ENCODE results near the gene UQCR10.

The UQCR10 gene

DNA sequence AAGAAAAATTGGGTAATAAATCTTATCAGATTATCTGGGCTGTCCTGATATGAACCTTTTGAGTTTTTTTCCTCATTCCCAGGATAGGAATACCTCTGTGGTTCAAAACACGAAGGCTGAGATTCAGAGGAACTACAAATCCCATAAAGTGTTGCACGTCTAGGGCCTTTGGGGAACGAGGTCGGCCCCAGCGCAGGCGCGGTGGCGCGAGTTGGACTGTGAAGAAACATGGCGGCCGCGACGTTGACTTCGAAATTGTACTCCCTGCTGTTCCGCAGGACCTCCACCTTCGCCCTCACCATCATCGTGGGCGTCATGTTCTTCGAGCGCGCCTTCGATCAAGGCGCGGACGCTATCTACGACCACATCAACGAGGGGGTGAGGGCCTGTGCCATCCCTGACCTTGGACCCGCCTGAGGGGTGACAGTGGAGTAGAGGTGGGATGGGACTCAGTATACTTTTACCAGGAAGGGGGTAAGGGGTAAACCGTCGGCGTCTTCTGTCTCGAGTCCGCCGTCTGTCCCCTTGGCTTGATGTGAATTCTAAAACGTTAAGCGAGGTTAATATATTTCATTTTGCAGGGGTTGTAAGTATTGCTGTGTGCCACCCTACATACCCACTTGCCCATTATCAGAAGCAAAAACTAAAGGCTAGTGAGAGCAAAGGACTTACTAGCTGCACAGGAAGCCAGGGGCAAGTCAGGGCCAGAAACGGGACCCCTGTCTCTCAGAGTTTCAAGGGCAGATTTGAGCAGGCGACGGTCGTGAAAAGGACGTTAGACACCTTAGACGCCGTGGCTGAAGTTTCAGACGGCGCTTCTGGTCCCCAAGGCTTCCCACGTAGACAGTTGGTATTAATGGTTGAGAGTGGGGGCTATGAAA, at the start of gene UQCR10:
UQCR10 (plus strand) TSS at position 199 of the 881 bp plus-strand sequence; CDS start at position 229, 30 bp downstream.
- peak; percentile 91 for DNase-seq (ENCODE audit: low spot score)

DNA sequence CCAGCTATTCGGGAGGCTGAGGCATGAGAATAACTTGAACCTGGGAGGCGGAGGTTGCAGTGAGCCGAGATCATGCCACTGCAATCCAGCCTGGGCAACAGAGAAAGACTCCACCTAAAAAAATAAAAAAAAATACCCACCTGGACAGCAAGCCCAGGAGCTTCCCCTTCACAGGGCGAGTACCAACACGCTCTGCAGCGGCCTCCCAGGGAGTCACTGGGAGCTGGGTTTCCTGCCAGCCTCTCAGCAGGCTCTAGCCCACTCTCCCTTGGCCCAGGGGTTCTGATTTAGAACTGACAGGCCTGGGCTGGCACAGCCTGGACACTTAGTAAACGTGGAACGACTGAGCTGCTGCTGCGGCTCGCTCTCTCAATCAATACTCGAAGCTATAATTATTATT, 49.4 kb upstream of the UQCR10 start:
- DNase-seq (ENCODE audit: low spot score) = no peak

DNA sequence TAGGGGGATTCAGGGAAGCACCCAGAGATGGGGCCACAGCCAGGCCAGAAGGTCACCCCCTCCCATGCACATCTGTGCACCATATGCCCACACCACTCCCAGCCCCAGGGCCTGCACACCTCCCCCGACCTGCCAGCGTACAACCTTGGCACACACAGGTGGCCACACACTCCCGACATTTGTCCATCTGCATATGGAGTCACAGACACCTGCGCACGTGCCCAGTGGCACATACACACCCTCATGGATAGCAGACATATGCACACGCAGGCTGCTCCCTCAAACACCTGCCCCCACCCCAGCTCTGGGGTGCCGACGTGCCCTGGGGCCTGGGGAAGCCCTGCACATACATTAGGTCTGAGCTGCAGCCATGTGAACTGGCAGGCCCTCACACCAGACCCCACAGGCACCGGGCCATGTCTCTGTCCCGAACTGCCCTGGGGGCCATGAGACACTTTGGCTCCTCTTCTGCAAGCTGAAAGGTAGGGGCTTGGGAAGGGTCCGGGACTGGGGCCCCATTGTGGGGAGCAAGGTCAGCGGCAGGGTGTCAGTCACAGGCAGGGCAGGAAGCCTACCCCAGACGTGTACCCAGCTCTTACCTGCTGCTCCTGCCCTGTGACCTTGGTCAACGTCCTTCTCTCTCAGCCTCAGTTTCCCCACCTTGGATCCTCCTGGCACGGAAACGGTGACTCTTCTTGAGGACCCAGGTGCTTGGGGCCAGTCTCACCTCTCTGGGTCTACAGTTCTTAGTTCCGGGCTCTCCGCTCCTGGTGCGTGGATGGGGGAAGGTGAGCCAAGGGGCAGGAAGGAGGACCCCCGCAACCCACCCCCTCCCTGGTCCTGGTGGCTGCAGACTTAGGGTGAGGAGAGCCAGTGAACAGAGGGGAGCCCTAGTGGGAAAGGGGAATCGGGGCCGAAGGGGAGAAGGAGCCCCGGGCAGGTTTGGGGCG, 47.9 kb upstream of the UQCR10 start:
- DNase-seq (ENCODE audit: low spot score) = no peak

DNA sequence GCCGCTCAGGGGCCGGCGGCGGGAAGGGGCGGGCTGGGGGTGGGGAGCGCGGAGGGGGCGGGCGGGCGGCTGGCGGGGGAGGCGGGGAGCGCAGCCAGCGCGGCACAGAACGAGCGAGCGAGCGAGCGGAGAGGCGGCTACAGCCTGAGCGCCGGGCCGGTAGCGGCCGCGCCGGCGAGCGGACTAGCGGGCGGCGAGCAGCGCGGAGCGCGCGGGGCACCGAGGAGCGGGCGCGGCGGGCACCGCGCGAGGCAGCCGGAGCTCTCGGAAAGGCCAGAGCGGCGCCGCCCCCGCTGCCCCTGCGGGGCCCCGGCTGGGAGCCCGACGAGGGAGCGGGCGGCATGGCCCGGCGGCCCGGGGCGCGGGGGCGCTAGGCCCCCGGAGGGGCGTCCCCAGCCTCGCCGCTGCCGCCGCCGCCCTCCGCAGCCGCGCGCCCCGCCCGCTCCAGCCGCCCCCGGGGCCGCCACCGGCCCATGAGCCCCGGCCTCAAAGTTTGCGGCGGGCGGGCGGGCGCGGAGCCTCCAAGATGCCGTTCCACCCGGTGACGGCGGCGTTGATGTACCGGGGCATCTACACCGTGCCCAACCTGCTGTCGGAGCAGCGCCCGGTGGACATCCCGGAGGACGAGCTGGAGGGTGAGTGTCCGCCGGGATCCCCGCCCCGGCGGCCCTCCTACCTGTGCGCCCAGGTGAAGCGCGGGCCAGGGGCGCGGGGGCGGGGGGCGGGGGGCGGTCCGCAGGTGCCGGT, 47.1 kb upstream of the UQCR10 start, which contains the start of gene CABP7:
CABP7 (plus strand) TSS at position 105 of the 747 bp plus-strand sequence; CDS start at position 527, 422 bp downstream.
- DNase-seq (ENCODE audit: low spot score) = no peak

DNA sequence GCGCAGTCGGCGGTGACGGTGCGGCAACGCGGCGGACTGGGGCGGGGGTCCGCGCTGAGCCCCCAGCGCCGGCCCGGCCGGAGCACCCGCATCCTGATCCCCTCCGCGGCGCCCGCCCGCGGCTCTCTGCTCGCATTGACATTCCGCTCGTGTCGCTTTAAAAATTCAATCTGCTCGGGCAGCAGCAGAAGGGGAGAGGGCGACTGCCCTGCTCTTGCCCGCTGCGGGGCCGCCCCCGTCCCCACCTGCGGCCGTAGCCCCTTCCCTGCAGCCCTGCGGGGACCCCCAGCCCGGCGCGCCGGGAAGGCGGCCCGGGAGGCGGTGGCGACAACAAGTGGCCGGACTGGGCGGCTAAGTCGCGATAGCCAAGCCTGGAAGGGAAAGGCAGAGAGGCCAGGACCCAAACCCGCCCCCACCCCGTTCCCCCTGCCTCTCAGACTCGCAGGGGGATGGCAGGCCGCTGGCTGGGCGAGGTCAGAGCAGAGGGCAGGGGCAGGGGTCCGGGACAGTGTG, 46.3 kb upstream of the UQCR10 start:
- DNase-seq (ENCODE audit: low spot score) = no peak

DNA sequence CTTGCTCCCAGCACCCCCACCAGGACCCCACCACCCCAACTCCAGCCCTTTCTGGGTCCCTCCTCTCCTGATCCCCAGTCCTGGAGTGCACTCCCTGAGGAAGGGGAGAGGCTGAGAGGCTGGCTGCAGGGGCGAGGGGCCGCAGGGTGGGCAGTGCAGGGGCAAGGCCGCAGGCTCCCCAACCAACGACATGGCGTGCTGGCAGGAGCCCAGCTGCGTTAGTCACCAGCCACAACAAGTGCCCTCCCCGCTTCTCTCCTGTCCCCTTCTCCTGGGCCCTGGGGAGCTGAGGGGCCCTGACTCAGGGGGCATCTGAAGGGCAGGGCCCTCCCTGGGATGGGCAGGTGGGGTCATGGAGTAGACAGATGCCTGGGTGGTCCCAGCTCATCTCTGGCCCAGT, 45.0 kb upstream of the UQCR10 start:
- no peak for DNase-seq (ENCODE audit: low spot score)

DNA sequence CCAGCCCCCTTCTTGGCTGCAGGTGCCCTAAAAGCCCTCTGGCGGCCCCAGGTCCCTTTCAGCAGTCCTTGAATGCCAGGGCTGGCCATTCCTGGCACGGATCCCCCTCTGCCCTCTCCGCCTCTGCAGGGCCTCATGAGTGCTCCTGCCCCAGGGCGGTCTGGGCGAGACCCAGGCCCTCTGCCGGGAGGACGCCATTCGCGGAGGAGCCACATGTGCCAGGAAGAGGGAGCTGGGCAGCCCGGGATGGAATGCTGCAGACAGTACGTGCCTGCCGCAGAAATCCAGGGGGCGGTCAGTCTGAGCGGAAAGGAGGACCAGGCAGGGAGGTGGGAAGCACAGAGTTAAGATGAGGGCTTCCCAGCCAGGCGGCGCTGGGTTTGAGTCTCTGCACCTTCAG, 44.6 kb upstream of the UQCR10 start:
- no peak for DNase-seq (ENCODE audit: low spot score)

DNA sequence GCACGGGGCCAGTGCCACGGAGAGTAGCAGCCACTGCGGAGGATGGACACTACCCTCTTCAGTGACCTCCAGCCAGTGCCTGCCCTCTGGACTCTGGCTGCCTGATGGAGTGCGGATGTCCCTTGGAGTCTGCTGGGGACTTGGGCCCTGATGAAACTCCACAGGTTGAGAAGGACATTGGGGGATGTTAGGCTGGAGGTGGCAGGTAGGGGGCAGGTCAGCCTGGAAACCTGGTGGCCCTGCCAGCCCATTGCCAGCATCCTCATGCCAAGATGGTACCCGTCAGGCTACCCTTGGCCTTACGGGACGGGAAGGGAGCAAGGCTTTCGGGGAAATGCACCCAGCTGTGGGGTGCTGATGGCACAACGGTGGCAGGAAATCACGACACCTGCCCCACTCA, 43.4 kb upstream of the UQCR10 start:
- DNase-seq (ENCODE audit: low spot score) = no peak

DNA sequence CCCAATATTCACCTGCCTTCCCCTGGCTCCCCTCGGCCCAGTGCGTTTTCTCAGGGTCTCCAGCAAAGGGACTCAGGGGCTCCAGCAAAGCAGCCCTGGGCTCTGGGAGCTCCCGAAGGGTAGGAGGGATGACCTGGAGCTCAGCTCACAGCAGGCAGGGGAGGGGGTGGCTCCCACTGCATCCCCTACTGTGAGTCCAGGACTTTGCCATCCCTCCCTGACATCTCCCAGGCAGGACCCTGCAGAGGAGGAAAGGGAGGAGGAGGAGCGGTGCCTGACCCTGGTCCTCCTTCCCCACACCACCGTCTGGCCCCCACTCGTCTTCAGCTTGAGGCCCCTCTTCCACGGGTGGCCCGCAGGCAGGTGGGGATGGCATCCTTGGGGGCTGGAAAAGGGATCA, 42.3 kb upstream of the UQCR10 start:
- DNase-seq (ENCODE audit: low spot score) = no peak

DNA sequence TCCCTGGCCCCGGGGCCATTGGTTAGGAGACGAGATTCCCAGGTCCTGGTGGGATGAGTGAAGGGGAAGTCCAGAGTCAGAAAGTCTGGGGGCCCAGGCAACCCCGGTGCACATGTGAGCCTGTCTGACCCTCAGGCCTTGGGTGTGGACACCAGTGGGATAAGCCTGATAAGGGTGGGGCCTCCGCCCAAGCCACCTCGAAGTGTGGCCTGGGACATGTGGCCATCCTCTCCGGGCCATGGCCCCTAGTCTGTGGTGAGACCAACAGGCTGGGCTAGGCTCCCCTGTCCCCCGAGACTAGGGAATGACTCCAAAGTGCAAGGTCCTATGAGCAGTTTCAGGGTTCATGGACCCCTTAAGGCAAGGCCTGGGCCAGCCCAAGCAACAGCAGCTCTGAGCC, 41.1 kb upstream of the UQCR10 start:
- DNase-seq (ENCODE audit: low spot score) = no peak

DNA sequence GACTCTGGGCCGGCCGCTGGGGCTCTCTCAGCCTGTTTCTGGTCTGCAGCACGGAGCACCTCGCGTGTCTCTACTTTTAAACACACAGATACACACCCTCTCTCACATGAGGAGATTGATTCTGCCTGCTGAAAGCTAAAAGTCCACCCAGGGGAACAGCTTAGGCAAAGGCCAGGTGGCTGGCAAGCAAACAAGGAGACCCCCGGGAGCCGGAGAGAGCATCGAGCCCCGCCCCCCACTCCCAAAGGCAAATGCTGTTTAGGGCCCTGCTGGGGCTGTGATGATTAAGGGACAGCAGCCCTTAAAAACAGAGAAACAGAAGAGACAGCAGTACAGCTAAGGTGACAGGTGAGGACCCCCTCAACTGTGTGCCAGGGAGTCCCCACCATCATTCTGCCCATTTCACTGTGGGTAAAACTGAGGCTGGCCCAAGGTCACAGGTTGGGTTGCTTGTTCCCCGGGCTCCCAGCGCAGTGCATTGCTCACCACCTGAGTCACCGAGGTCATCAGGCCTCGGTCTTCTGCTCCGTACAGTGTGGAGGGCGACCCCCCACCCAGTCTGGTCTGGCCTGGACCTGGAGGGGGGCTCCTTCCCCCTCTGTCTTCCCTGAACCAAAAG, 40.5 kb upstream of the UQCR10 start:
- DNase-seq (ENCODE audit: low spot score) = no peak

DNA sequence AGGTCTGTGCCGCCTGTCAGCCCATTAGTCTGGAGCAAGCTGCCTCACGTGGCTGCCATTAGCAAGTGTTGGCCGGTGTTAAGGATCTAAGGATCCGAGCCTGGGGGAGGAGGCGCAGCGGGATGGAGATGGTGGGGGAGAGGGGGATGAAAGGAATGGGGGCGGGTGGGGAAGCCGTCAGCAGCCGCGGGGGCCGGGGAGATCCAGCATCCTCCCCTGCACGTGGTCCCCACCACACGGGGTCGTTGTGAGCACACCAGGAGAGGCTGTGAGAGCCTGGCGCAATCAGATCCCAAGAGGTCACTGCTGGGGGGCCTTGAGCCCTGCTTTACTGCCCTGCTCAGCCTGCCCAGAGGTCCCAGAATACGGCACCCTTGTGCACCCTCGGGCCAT, 40.0 kb upstream of the UQCR10 start:
- no peak for DNase-seq (ENCODE audit: low spot score)

DNA sequence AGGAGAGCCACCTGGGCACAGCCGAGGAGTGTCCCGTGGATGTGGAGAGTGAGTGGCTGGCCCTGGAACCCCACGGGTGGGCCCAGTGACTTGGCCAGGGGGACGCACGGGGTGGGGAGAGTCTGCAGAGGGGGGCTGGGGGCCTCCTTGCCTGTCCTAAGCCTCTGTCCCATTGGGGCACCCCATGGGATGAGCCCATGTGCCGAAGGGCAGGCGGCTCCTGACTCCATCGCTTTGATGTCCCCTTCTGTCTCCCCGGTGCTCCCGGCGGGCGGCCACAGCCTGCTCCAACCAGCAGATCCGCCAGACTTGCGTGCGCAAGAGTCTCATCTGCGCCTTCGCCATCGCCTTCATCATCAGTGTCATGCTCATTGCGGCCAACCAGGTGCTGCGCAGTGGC, 38.0 kb upstream of the UQCR10 start:
- no peak for DNase-seq (ENCODE audit: low spot score)

DNA sequence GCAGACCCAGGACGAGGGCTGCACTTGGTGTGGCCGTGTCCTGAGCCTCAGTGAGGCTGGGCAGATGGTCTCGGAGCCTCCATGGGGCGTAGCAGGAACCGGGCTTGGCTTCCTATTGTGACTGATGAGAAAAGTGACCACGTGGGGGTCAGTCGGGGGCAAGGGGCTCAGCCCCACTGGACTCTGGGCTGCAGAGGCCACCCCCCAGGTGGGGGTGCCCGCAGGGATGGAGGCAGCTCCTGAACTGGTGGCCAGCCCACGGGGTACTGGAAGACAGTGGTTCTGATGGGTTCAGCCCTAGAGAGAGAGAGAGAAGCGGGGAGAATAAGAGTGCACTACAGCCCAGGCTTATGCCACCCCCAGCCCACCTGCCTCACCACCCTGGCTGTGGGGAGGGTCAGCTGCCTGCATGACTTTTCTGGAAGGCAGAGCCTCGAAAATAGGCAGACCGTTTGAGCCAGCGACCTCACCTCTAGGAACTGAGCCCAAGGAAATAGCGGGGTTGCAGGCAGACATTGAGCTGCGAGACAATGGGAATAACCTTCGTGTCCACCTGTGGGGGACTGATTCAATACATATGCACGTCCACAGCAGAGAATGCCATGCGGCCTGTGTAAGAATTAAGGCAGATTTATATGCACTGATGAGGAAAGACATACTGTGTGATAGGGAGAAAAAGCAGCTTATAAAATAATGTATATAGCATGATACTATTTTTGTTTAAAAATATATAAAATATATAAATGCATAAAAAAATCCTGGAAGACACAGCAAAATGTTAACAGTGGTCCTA, 35.9 kb upstream of the UQCR10 start:
- DNase-seq (ENCODE audit: low spot score) = no peak

DNA sequence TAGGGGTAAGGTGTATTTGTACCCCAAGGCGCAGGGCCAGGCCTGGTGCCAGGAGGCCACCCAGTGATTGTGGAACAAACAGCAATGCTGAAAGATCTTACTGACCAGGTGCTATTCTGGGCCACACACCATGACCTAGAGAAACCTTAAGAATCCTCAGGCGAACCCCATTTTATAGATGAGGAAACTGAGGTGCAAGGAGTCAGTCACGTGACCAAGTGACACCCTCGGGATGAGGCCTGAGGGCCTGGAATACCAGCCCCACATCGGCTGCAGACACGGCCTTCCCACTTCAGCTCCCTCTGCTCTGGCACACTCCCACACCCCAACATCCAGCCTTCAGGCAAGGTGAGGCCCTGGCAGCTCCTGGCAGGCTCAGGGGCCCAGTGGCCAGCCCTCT, 34.3 kb upstream of the UQCR10 start:
- DNase-seq (ENCODE audit: low spot score) = no peak

DNA sequence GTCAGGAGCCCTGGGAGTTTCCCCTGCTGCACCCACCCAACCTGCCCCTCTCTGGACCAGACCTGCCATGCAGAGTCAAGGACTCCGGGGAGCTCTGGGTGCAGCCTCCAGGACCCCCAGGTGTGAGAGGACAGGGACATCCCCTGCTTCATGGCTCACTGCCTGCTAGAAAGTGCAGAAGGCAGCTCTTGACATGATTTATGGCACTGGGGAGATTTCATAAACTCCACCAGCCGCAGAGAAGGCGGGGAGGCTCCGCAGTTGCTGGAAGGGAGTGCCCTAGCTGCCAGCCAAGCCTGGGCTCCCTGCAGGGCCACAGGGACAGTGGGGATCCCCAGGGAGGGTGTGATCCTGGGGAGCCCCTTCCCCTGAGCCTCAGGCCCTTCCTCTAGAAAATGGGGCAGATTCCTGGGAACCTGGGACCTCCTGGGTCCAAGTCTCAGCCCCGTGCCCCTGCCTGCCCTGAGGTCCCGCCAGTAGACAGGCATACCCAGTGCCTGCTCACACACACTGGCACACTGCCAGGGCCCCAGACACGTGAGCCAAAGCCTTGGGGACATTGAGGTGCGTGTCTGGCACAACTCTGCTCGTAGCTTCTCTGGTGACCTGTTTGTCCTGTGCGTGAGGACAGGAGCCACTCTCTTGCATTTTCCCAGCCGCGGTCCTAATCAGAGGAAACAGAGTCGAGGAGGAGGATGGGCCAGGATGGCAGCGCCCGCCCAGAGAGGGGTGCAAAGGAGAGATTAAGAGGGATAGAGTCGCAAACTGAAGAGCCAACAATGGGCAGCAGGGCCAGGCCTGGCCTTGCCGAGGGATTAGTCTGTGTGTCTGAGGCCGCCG, 33.6 kb upstream of the UQCR10 start:
- no peak for DNase-seq (ENCODE audit: low spot score)

DNA sequence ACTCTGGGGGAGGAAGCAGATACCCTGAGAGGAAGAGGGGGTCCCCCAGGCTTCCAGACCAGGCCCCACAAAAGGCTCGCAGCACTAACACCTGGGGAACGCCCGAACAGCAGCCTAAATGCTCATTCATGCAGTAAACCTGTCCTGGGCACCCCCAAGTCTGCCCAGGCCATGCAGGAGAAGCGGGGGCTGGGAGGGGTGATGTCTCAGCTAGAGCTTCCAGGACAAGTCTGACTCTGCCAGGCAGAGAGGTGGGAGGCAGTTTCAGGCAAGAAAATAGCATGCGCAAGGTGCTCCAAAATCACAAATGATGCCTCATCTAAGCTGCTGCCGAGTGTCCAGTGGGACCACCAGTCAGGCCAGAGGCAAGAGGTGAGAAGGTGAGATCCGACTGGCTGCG, 32.8 kb upstream of the UQCR10 start:
- no peak for DNase-seq (ENCODE audit: low spot score)

DNA sequence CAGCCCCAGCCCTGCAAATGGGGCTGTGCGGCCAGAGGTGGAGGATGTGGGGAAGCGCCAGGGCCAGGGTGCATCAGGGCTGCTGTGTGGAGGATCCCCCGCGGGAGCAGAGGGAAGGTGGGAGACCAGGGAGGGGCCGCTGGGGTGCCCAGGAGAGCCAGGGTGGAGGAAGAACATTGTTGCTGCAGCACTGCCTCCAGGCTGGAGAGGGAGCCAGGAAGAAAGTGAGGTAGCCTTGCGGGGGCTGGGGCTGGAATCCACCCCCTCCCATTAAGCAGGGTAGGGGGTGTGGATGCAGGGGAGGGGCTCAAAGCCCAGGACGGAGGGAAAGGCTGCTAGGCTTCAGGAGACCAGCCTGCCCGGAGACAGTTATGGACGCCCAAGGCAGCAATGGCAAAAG, 32.3 kb upstream of the UQCR10 start:
- DNase-seq (ENCODE audit: low spot score) = no peak

DNA sequence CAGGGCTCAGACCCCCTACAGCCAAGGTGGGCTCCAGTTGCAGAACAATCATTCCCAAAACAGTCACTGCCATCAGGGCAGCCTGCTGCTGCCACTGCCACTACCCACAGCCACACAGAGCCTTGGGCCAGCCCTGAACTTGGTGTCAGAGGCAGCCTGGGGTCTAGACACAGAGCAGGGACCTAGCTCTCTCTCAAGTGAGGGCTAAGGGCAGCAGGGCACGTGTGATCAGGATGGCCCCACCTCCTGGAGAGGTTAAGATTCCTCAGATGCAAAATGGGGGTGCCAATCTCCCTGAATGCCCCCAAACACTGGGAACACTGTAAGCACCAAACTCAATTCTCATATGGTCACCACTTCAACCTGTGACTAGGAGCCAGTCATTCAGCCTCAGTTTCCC, 31.8 kb upstream of the UQCR10 start:
- no peak for DNase-seq (ENCODE audit: low spot score)

Measured in left forelimb (tissue), 1 donor.